AG04450 (cell line): Measurements from ENCODE around the gene LHX4. TPM values are rescaled to one million over a fixed set of nuclear protein-coding genes. Genes with fewer than 3 reads are reported as not detected.

Experiments used
- CTCF ChIA-PET: fragments of 300-600, 350-600 bp; formaldehyde crosslinking; extraction: SDS; loops from one replicate; lab custom pipeline; 2022; ENCODE audit warnings: antibody characterized with exemption, inconsistent platforms; lab: Charles Lee
- POLR2A ChIA-PET: fragments of 350-600 bp; formaldehyde crosslinking; extraction: SDS; loops from one replicate; lab custom pipeline; 2021; ENCODE audit warnings: antibody characterized with exemption, inconsistent platforms; lab: Yijun Ruan, JAX
- DNase-seq: peaks from one replicate; pipeline ENCODE4 v3.0.0-alpha.2; 2011; ENCODE audit warnings: low read depth, low spot score
- H3K27ac ChIP-seq: one replicate; pipeline ENCODE4 v1.5.1; 2012; ENCODE audit warnings: low read depth, low read length, control low read depth
- H3K27me3 ChIP-seq: one replicate; pipeline ENCODE4 v1.6.0; 2012; ENCODE audit warnings: low read length; ENCODE audit not compliant: control insufficient read depth, insufficient read depth
- H3K4me3 ChIP-seq: 2 replicates; pipeline ENCODE4 v1.5.1; 2011; ENCODE audit warnings: mild to moderate bottlenecking, low read depth, low read length, control low read depth
- H3K9me3 ChIP-seq: 2 replicates; pipeline ENCODE4 v1.5.1; 2012; ENCODE audit warnings: low read length; ENCODE audit not compliant: control insufficient read depth, insufficient read depth
- CTCF ChIP-seq: IDR thresholded peaks from 2 replicates; pipeline ENCODE4 v1.5.1; 2011; ENCODE audit warnings: low read depth, low read length, control low read depth, inconsistent platforms
- polyA plus RNA-seq: library from polyadenylated mRNA; depleted of rRNA; stranded (reverse); fragments of >200 nt; gene quantifications from 2 replicates; pipeline ENCODE4 v1.2.3, GENCODE V29; 2011

LHX4 gene
- polyA plus RNA-seq, 1 experiment: 0.10 TPM

DNA sequence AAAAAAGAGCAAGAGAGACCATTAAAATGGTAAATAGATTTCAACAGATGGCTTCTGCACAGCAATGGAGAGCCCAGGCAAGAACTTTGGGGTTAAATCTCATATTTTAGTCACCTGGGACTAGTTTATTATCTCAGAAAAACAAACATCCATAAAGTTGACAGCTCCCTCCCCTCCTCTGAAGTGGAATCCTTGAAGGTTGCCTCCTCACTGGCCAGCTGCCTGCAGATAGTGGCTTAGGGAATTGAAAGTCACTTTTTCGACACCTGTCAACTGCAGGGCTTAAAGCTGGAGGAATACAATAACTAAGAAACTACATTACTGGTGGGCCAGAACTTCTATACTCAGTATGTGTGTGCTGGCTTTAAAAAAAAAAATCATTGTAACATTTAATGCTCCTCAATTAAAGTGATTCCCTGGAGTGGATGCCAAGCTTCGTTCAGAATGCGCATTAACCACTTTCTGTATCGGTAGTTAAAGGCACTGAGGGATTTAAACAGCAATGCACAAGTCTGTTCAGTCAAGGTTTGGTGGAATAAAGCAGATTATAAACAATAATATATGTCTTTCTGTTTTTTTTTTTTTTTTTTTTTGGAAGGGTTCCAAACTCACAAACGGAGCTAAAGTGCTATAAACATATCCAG is 52.5 kb downstream of the LHX4 start:
- Histone ChIP-seq H3K27me3 (no peaks in the 10 kb centered on the region), H3K27ac (no peak overlapping the region), H3K9me3 (no peaks in the 10 kb centered on the region), H3K4me3 (no peak overlapping the region)
- CTCF ChIA-PET: interaction anchor here (0.6 to 1.0 kb wide), 2 partner anchors 200 to 599 kb away, joined by 3 to 4 read pairs; no protein-coding TSS in a partner anchor
- DNase-seq: no peak
- TF ChIP-seq CTCF: no peak
- POLR2A ChIA-PET: interaction anchor here (0.6 kb wide), 1 partner anchor 16 kb away, joined by 3 read pairs; no protein-coding TSS in a partner anchor

DNA sequence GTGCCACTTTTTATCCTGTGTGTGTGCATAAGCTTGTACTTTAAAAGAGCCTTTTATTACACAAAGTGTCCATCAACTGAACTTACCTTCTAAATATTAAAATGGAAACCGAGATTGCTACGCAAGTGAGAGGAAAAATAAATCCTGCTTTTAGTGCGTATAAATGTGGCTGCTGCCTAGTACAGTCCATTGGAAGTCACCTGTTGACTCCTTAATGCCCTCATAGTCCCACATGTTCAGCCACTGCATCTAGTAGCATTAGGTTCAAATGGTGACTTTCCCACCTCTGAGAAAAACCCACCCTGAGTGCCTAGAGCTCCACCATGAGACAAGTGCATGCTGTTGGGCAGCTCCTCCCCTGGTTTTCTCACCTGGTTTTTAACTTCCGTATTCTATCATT is 53.0 kb downstream of the LHX4 start:
- Histone ChIP-seq H3K9me3 (no peaks in the 10 kb centered on the region), H3K27ac (no peak overlapping the region), H3K4me3 (no peak overlapping the region), H3K27me3 (no peaks in the 10 kb centered on the region)
- TF ChIP-seq CTCF: no peak
- POLR2A ChIA-PET: interaction anchor here (0.6 kb wide), 1 partner anchor 16 kb away, joined by 3 read pairs; no protein-coding TSS in a partner anchor
- DNase-seq: no peak
- CTCF ChIA-PET: interaction anchor here (0.6 to 1.0 kb wide), 2 partner anchors 200 to 599 kb away, joined by 3 to 4 read pairs; no protein-coding TSS in a partner anchor

DNA sequence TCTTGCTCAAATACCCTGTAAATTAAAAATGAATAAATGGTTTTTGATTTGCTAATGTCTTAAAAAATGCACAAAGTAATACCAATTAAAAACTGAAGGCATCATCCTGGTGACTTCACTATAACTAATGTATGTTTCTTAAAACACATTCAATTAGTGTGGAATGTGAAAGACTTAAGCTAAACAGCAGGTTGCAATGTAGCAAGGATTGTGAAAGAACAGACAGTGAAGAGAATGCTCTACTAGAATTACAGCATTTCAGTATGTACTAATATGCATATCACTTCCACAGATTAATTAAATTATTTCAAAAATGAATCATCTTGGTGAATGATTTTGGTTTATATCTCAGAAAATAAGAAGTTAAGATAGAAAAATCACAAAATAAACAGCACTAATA is 56.4 kb downstream of the LHX4 start:
- Histone ChIP-seq H3K4me3 (no peak overlapping the region), H3K27me3 (no peaks in the 10 kb centered on the region), H3K9me3 (no peaks in the 10 kb centered on the region), H3K27ac (no peak overlapping the region)
- CTCF ChIA-PET: interaction anchor here (0.9 kb wide), 1 partner anchor 142 kb away, joined by 5 read pairs; no protein-coding TSS in a partner anchor
- DNase-seq: no peak
- POLR2A ChIA-PET: no interaction called here
- TF ChIP-seq CTCF: no peak

- Histone ChIP-seq H3K27ac (no peak overlapping the region), H3K4me3 (no peak overlapping the region), H3K9me3 (no peaks in the 10 kb centered on the region), H3K27me3 (no peaks in the 10 kb centered on the region)
- DNase-seq: no peak
- ChIA-PET POLR2A (interaction anchor here (0.6 kb wide), 1 partner anchor 994 kb away, joined by 3 read pairs; no protein-coding TSS in a partner anchor), CTCF (interaction anchor here (0.6 to 1.0 kb wide), 2 partner anchors 190 to 473 kb away, joined by 3 read pairs; no protein-coding TSS in a partner anchor)
- TF ChIP-seq CTCF: no peak
Observed at GRCh38 chr1:180287988-180288705, 58.1 kb downstream of the LHX4 start.
